GM12878 (cell line): ENCODE measurements around the gene GRAMD1A. TPM values are rescaled to one million over a fixed set of nuclear protein-coding genes. Genes with fewer than 3 reads are reported as not detected.
A peak's percentile ranks its signal among the peaks of the same experiment; 100 is the strongest.

Experiments
- E2F4 ChIP-seq: IDR thresholded peaks from 2 replicates; pipeline ENCODE4 v1.6.1; 2012; ENCODE audit warnings: low read depth, low read length, improper control_type of control experiment
- E2F8 ChIP-seq: fragments of 450-650 bp; IDR thresholded peaks from 2 replicates; pipeline ENCODE4 v1.6.1; 2018; ENCODE audit warnings: mild to moderate bottlenecking, low read depth, moderate library complexity; ENCODE audit not compliant: partially characterized antibody
- EP300 ChIP-seq, 2 experiments: fragments of 150-350 bp in 1 of 2; IDR thresholded peaks; 2 replicates each; pipeline ENCODE4 v1.6.1; 2011 to 2012; ENCODE audit warnings: low read depth in 2 of 2, low read length in 2 of 2, borderline replicate concordance in 1 of 2, improper control_type of control experiment in 1 of 2, inconsistent platforms in 1 of 2; ENCODE audit not compliant: control insufficient read depth in 1 of 2
- ETV6 ChIP-seq, 2 experiments: fragments of 450-650 bp in 1 of 2; IDR thresholded peaks in 1 of 2; conservative IDR thresholded peaks in 1 of 2; 2 replicates each; pipeline ENCODE4 v1.6.1; 2014; ENCODE audit warnings: antibody characterized with exemption in 1 of 2, borderline replicate concordance in 1 of 2, low read depth in 1 of 2, mild to moderate bottlenecking in 1 of 2, moderate library complexity in 1 of 2
- IKZF1 ChIP-seq: fragments of 450-650 bp; conservative IDR thresholded peaks from 2 replicates; pipeline ENCODE4 v1.6.1; 2017; ENCODE audit warnings: antibody characterized with exemption, mild to moderate bottlenecking
- NFIC ChIP-seq: IDR thresholded peaks from 2 replicates; pipeline ENCODE4 v1.6.1; 2012; ENCODE audit warnings: low read depth, mild to moderate bottlenecking, inconsistent platforms, low read length, moderate library complexity
- RB1 ChIP-seq: fragments of 450-650 bp; formaldehyde crosslinking; IDR thresholded peaks from 2 replicates; pipeline ENCODE4 v1.6.1; 2017; ENCODE audit warnings: mild to moderate bottlenecking, borderline replicate concordance
- USF1 ChIP-seq: IDR thresholded peaks from 2 replicates; pipeline ENCODE4 v1.6.1; 2011; ENCODE audit warnings: borderline replicate concordance, low read depth, mild to moderate bottlenecking, moderate library complexity, mixed read lengths, low read length; ENCODE audit not compliant: insufficient read depth; ENCODE audit errors: extremely low read length
- USF2 ChIP-seq: IDR thresholded peaks from 2 replicates; pipeline ENCODE4 v1.6.1; 2011; ENCODE audit warnings: low read depth, low read length, improper control_type of control experiment, borderline replicate concordance
- ZNF592 ChIP-seq: fragments of 450-650 bp; IDR thresholded peaks from 2 replicates; pipeline ENCODE4 v1.6.1; 2017; ENCODE audit warnings: mild to moderate bottlenecking, moderate library complexity
- polyA plus RNA-seq, 11 experiments: library from polyadenylated mRNA; depleted of rRNA in 4 of 11; unstranded in 6 of 11; stranded (reverse) in 5 of 11; fragments of >200 nt; fragmentation: Nextera tagmentation in 4 of 11; fragmentation: Illumina TruSeq in 1 of 11; extraction: Ambion mirVana in 4 of 11; extraction: Trizol in 1 of 11; gene quantifications; 1 replicate in 1 of 11; 2 replicates in 10 of 11; pipeline versions ENCODE4 v1.2.1 to v1.2.3, GENCODE V29; 2011 to 2016; ENCODE audit warnings: inconsistent platforms in 2 of 11, missing spikeins in 2 of 11, low read depth in 1 of 11
- total RNA-seq, 4 experiments: library from RNA; depleted of rRNA in 3 of 4; stranded (reverse); fragments of >200 nt in 3 of 4; fragmentation: Illumina TruSeq in 1 of 4; extraction: Trizol in 1 of 4; gene quantifications; 2 replicates each; pipeline versions ENCODE4 v1.2.1 to v1.2.3, GENCODE V29; 2013 to 2021

Gene GRAMD1A
- total and polyA plus RNA-seq, 10 of the 15 experiments (the other 5 are each of a cell fraction or from before 2014, with no cell fraction given), result 0.79 to 73.6 (median 35.3) TPM

GRCh38 chr19:35044317-35045117, 44.4 kb downstream of the GRAMD1A start (continued):
- TF ChIP-seq E2F4, result no peak
- peak; percentile 35; the same call in 1 of the 2 replicates for TF ChIP-seq IKZF1
- TF ChIP-seq RB1, result no peak
- TF ChIP-seq ZNF592, result no peak
- no peak for TF ChIP-seq E2F8
- no peak for TF ChIP-seq NFIC
- no peak for TF ChIP-seq USF2
- no peak for TF ChIP-seq ETV6 (conservative IDR thresholded peaks at IDR 0.05 in 1 of 2, IDR thresholded peaks at IDR 0.05 in 1 of 2; ENCODE audit: borderline replicate concordance in 1 of 2, low read depth in 1 of 2)
- TF ChIP-seq USF1, result no peak
- TF ChIP-seq EP300 (IDR thresholded peaks at IDR 0.05; ENCODE audit: borderline replicate concordance in 1 of 2, control insufficient read depth in 1 of 2, low read depth in 2 of 2, low read length in 2 of 2), result no peak
